ELR (cell line): Measurements from ENCODE around the gene RABL6.
"Not testable (repeated sequence)": the region's sequence is repeated elsewhere in the genome, so short reads cannot be mapped to it uniquely, and the experiment has no call there.

Experiments
- DNase-seq: peaks from one replicate; pipeline ENCODE4 v3.0.0-alpha.2; 2015; ENCODE audit warnings: low read depth

Gene RABL6

GRCh38 chr9:136807281-136808074, at the start of gene RABL6:
RABL6 (plus strand) TSS chr9:136807948; CDS start chr9:136808197, 249 bp downstream.
- peak; percentile 83 for DNase-seq

- no peak for DNase-seq
Observed at GRCh38 chr9:136759001-136759400, 48.7 kb upstream of the RABL6 start.

- DNase-seq, result no peak
Observed at GRCh38 chr9:136759436-136760325, 48.1 kb upstream of the RABL6 start.

GRCh38 chr9:136760424-136760823, 47.3 kb upstream of the RABL6 start:
- DNase-seq, result no peak

GRCh38 chr9:136760834-136761544, 46.8 kb upstream of the RABL6 start:
- DNase-seq, result peak; percentile 79

- DNase-seq, result no peak
Observed at GRCh38 chr9:136761545-136761981, 46.2 kb upstream of the RABL6 start.

- DNase-seq, result no peak
Observed at GRCh38 chr9:136762221-136762691, 45.5 kb upstream of the RABL6 start.

- peak; percentile 53 for DNase-seq
Observed at GRCh38 chr9:136762915-136763648, 44.7 kb upstream of the RABL6 start.

- no peak for DNase-seq
Observed at GRCh38 chr9:136763649-136764035, 44.1 kb upstream of the RABL6 start.

GRCh38 chr9:136764301-136764891, 43.4 kb upstream of the RABL6 start, which contains the start of gene LCN15:
LCN15 (minus strand) TSS chr9:136764518; CDS start chr9:136764488, 30 bp downstream.
- DNase-seq, result no peak

- DNase-seq, result no peak
Observed at GRCh38 chr9:136765041-136765440, 42.7 kb upstream of the RABL6 start.

- DNase-seq, result not testable (repeated sequence)
Observed at GRCh38 chr9:136765745-136766409, 41.9 kb upstream of the RABL6 start.

- peak; percentile 56 for DNase-seq
Observed at GRCh38 chr9:136766410-136767120, 41.2 kb upstream of the RABL6 start.

GRCh38 chr9:136769710-136770191, 38.0 kb upstream of the RABL6 start:
- DNase-seq, result peak; percentile 34

GRCh38 chr9:136771907-136772415, 35.8 kb upstream of the RABL6 start:
- no peak for DNase-seq

GRCh38 chr9:136773386-136774044, 34.2 kb upstream of the RABL6 start:
- peak; percentile 46 for DNase-seq

GRCh38 chr9:136774416-136775045, 33.2 kb upstream of the RABL6 start:
- DNase-seq, result no peak

GRCh38 chr9:136775191-136775590, 32.6 kb upstream of the RABL6 start:
- no peak for DNase-seq
